OCI-LY1 (cell line): ENCODE measurements around the gene LAMA4.

Experiments
- EZH2 ChIP-seq: fragments of 200-600 bp; sonication (generic), shearing (Covaris generic); IDR thresholded peaks from 2 replicates; pipeline ENCODE4 v1.8.0; 2017; ENCODE audit warnings: borderline replicate concordance, mixed run types, mild to moderate bottlenecking, antibody characterized with exemption, low read length, moderate library complexity, mixed read lengths
- TF ChIP-seq, protein P1 (sequence below): fragments of 200-600 bp; sonication (generic), shearing (Covaris generic); IDR thresholded peaks from 2 replicates; pipeline ENCODE4 v1.5.1; 2017; ENCODE audit warnings: mild to moderate bottlenecking, antibody characterized with exemption, low read length, moderate library complexity, mixed read lengths

DNA sequence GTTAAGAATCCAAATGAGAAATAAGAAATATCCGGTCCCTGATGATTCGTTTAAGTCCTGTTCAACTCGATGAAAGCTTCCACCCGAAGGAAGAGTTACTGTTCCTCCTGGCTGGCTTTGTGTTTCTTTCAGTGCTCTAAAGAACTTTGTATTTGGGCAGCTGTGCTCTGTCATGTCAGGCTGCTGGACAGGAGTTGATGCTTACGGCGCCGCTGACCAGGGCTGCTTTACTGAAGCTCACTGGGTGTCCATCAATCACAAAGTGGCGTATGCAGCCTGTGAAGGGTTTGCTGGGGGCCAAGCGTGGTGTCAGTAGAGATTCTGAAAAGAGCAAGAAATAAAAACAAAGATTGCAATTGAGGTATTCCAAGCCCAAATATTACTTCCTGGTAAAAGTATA is 145.1 kb downstream of the LAMA4 start:
- TF ChIP-seq, protein P1, sequence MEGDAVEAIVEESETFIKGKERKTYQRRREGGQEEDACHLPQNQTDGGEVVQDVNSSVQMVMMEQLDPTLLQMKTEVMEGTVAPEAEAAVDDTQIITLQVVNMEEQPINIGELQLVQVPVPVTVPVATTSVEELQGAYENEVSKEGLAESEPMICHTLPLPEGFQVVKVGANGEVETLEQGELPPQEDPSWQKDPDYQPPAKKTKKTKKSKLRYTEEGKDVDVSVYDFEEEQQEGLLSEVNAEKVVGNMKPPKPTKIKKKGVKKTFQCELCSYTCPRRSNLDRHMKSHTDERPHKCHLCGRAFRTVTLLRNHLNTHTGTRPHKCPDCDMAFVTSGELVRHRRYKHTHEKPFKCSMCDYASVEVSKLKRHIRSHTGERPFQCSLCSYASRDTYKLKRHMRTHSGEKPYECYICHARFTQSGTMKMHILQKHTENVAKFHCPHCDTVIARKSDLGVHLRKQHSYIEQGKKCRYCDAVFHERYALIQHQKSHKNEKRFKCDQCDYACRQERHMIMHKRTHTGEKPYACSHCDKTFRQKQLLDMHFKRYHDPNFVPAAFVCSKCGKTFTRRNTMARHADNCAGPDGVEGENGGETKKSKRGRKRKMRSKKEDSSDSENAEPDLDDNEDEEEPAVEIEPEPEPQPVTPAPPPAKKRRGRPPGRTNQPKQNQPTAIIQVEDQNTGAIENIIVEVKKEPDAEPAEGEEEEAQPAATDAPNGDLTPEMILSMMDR = no peak
- no peak for TF ChIP-seq EZH2
